Skeletal muscle satellite cell (primary cell): ENCODE results near the gene ADAP1.

ENCODE experiments used
- H3K27me3 ChIP-seq: 2 replicates; pipeline ENCODE4 v1.7.0; 2013; ENCODE audit warnings: low read length; ENCODE audit not compliant: control insufficient read depth, insufficient read depth
- H3K36me3 ChIP-seq: 2 replicates; pipeline ENCODE4 v1.7.0; 2013; ENCODE audit warnings: mild to moderate bottlenecking, control low read depth, low read length; ENCODE audit not compliant: insufficient read depth
- H3K4me1 ChIP-seq: 2 replicates; pipeline ENCODE4 v1.7.0; 2013; ENCODE audit warnings: low read length; ENCODE audit not compliant: control insufficient read depth, insufficient read depth
- H3K4me2 ChIP-seq: 2 replicates; pipeline ENCODE4 v1.7.0; 2013; ENCODE audit warnings: mild to moderate bottlenecking, low read length
- H3K4me3 ChIP-seq: 2 replicates; pipeline ENCODE4 v1.7.0; 2013; ENCODE audit warnings: low read length
- H3K9ac ChIP-seq: 2 replicates; pipeline ENCODE4 v1.7.0; 2013; ENCODE audit warnings: mild to moderate bottlenecking, low read depth, low read length, moderate library complexity
- H3K9me3 ChIP-seq: replicated peaks from 2 replicates; pipeline ENCODE4 v1.7.0; 2013; ENCODE audit warnings: mild to moderate bottlenecking, control low read depth, low read length

ADAP1 gene

DNA sequence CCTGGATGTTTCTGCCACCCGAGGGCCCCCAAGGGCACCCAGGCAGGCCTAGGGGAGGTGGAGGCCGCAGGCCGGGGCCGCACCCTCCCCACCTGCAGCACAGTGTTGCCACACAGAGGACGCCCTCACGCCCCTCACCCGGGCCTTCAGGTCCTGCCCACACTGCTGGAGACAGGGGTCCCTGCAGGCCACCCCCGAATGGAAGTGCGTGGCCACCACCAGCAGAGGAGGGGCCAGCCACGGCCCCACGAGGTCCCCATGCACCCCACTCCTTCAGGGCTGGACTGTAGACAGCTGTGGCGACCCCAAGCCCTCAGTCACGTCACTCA is 35.4 kb downstream of the ADAP1 start:
- H3K4me1 ChIP-seq = peaks cover 14% of the 10 kb centered on the region
- H3K36me3 ChIP-seq = no peaks in the 10 kb centered on the region
- peaks cover 6% of the 10 kb centered on the region for H3K27me3 ChIP-seq
- no peak overlapping the region for H3K4me2 ChIP-seq
- H3K4me3 ChIP-seq = no peak overlapping the region
- no peak overlapping the region for H3K9ac ChIP-seq
- H3K9me3 ChIP-seq = no peaks in the 10 kb centered on the region

DNA sequence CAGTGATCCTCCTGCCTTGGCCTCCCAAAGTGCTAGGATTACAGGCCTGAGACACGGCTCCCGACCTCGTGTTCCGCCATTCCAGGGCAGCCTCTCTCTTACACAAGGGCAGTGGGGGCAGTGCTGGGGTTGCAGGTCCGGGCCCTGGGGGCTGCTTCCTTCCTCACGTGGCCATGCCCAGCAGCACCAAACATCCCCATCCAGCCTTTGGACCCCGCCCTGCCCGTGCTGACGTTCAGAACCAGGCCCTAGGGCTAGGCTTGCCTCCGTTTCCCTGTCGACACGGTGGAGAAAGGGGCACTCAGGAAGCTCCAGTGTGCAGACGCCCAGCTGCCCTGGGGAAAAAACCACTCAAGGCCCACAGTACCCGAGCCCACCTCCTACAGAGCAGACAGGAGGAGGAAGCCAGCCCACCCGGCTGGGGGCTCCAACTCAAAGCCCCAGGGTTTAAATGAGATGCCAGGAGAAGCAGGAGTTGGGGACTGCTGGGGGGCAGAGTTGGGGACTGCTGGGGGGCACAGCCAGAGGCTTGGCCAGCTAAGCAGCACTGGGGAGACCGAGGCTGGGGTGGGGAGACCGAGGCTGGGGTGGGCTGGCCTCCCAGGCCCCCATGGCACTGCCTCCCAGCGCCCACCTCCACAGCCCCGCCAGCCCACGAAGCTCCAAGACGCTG is 35.9 kb downstream of the ADAP1 start:
- Histone ChIP-seq H3K4me1 (peaks cover 12% of the 10 kb centered on the region), H3K4me3 (no peak overlapping the region), H3K4me2 (no peak overlapping the region), H3K27me3 (peaks cover 6% of the 10 kb centered on the region), H3K36me3 (no peaks in the 10 kb centered on the region), H3K9ac (no peak overlapping the region), H3K9me3 (no peaks in the 10 kb centered on the region)

DNA sequence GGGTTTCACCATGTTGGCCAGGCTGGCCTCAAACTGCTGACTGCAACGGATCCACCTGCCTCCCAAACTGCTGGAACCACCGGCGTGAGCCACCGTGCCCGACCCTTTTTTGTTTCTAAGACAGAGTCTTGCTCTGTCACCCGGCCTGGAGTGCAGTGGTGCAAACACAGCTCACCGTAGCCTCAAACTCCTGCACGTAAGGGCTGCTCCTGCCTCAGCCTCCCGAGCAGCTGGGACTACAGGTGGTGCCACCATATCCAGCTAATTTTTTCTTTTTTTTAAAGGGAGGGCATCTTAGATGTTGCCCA is 36.4 kb downstream of the ADAP1 start:
- Histone ChIP-seq H3K9ac (no peak overlapping the region), H3K4me2 (no peak overlapping the region), H3K4me3 (no peak overlapping the region), H3K9me3 (no peaks in the 10 kb centered on the region), H3K27me3 (peaks cover 6% of the 10 kb centered on the region), H3K4me1 (peaks cover 7% of the 10 kb centered on the region), H3K36me3 (no peaks in the 10 kb centered on the region)

DNA sequence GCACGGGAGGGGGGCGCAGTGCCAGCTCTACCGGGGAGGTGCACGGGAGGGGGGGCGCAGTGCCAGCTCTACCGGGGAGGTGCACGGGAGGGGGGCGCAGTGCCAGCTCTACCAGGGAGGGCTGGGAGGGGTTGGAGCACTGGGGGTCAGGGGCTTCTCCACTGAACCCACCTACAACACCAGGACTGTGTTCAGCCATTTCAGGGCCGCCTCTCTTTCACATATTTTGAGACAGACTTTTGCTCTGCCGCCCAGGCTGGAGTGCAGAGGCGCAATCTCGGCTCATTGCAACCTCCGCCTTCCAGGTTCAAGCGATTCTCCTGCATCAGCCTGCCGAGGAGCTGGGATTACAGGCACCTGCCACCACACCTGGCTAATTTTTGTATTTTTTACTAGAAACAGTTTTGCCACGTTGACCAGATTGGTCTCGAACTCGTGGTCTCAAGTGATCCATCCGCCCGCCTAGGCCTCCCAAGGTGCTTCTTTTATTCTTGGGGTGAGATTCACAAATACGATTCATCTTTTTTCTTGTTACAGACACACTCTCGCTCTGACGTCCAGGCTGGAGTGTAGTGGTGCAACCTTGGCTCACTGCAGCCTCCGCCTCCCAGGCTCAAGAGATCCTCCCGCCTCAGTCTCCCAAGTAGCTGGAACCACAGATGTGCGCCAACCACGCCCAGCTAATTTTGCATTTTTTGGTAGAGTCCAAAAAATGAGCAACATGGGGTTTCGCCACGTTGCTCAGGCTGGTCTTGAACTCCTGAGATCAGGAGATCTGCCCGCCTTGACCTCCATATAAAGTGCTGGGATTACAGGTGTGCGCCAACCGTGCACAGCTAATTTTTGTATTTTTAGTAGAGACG is 37.0 kb downstream of the ADAP1 start:
- H3K4me2 ChIP-seq = no peak overlapping the region
- H3K27me3 ChIP-seq = peaks cover 6% of the 10 kb centered on the region
- H3K4me1 ChIP-seq = peaks cover 4% of the 10 kb centered on the region
- H3K9me3 ChIP-seq = no peaks in the 10 kb centered on the region
- H3K4me3 ChIP-seq = no peak overlapping the region
- no peaks in the 10 kb centered on the region for H3K36me3 ChIP-seq
- H3K9ac ChIP-seq = no peak overlapping the region

DNA sequence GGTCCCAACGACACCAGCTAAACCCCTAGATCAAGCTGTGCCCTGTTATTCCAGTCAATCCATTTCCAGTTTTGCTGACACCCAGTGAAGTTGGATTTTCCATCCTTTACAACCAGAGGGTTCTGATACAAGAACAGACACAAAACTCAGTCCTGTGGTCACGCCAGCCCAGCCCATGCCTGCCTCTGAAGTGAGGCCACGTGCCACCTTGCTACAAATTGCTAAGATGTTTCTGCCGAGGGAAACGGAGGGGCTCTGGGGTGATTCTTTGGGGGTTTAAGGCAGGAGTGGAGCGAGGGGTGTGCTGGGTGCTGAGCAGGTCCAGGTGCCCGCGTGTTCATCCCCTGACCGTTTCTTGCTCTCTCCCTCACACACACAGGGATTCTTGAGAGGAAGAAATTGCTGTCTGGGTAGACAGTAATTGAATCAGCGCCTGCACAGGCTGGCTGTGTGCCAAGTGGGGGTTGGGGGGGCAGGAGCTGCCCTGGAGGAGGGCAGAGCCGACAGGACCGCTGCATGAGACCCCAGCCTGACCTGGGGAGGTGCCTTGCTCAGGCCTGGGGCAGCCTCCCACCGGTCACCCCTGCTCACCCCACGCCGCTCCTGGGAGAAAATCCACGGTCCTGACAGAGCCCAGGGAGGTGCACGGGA is 38.1 kb downstream of the ADAP1 start:
- H3K4me1 ChIP-seq = peaks cover 4% of the 10 kb centered on the region
- H3K4me2 ChIP-seq = no peak overlapping the region
- H3K9ac ChIP-seq = no peak overlapping the region
- H3K36me3 ChIP-seq = no peaks in the 10 kb centered on the region
- H3K4me3 ChIP-seq = no peak overlapping the region
- H3K9me3 ChIP-seq = no peaks in the 10 kb centered on the region
- peaks cover 6% of the 10 kb centered on the region for H3K27me3 ChIP-seq

DNA sequence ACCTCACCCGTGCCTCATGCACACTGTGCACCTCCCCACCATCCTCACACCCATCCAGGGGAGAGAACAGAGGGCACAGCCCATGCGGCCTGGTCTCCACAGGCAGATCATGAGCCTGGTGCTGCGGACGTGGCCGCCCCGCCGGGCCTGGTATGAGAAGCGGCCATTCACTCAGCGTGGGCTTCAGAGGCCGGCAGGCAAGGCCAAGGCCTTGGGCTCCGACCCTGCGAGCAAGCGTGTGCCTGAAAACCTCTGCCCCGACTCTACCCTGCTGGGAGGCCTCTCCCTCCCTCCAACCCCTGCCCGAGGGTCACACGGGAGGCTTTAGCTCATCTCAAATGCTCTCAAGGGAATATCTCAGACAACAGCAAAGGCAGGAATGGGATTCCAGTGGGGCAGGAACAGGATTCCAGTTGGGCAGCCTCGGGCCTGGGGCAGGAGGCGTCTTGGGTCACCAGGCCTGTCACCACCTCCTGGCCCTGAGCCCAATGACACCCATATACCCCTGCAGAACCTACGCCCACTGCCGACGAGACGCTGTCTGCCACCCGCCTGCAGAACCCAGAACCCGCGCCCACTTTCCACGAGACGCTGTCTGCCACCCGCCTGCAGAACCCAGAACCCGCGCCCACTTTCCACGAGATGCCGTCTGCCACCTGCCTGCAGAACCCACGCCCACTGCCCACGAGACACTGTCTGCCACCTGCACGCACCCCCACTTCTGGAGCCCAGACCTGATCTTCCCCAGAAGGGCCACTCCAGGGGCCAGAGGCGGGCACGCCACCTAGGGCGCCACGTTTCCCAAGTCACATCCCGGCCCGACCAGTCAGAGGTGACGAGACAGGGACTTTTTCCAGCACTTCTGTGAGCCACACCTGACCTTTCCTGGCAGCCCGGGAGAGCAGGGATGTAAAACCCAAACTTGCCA is 38.9 kb downstream of the ADAP1 start:
- Histone ChIP-seq H3K9me3 (no peaks in the 10 kb centered on the region), H3K27me3 (peaks cover 6% of the 10 kb centered on the region), H3K9ac (no peak overlapping the region), H3K4me1 (peaks cover 4% of the 10 kb centered on the region), H3K4me3 (no peak overlapping the region), H3K36me3 (no peaks in the 10 kb centered on the region), H3K4me2 (no peak overlapping the region)

DNA sequence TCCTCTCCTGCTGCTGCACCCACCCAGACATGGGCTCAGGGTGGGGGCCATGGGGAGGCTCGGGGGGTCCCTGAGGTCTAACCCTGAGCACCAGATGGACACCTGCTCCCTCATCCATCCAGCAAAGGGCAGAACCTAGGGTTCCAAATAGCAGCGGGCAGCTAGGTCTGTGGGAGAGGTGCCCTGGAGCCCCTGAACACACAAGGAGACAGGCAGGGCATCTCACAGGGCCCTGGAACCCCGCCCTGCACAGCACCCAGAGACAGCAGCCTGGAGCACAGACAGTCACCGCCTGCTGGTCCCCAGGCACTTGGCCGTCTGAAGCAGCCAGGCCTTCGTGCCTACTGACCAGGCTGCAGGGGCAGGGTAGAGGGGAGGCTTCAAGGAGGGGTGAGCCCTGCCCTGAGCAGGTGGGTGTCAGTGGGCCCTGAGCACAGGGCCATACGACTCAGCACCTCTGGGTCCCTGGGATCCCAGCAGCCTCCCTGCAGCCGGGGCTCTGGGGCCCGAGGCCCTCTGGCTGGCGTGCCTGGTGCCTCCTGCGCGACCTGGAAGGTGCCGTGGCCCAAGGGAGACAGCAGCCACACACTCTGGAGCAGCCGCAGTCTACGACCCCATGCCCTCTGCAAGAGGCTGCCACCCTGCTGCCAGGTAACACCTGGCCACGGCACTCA is 39.8 kb downstream of the ADAP1 start:
- Histone ChIP-seq H3K27me3 (peaks cover 6% of the 10 kb centered on the region), H3K4me1 (peaks cover 4% of the 10 kb centered on the region), H3K36me3 (no peaks in the 10 kb centered on the region), H3K9ac (no peak overlapping the region), H3K4me2 (no peak overlapping the region), H3K9me3 (no peaks in the 10 kb centered on the region), H3K4me3 (no peak overlapping the region)

DNA sequence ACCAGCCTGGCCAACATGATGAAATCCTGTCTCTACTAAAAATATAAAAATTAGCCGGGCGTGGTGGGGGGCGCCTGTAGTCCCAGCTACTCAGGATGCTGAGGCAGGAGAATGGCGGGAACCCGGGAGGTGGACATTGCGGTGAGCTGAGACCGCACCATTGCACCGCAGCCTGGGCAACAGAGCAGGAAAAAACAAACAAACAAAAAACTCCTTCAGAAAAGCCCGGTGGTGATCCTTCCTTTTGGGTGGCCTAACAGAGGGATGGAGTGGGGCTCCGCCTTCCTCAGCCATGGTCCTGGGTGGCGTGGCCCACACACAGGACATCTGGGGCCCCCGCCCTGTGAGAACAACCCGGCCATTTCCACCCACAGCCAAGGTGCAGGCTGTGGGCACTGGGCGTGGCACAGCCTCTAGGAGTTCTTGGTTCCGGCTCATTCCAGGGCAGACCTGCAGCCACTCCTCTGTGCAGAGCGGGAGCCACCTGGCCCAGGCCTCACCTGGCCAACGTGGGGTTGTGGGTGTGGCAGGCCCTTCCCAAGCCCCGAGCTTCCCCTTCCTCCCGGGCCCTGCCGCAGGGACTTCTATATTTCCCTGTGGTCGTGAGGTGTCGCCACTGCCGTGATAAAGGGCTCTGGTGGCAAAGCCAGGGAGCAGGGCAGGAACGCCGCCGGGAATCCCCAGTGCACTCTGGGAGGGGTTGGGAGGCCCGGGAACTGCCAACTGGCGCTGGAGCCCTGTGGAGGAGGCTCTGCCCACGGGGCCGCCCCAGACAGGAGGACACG is 40.6 kb downstream of the ADAP1 start:
- no peak overlapping the region for H3K4me2 ChIP-seq
- no peaks in the 10 kb centered on the region for H3K36me3 ChIP-seq
- peaks cover 8% of the 10 kb centered on the region for H3K4me1 ChIP-seq
- no peak overlapping the region for H3K4me3 ChIP-seq
- H3K9ac ChIP-seq = no peak overlapping the region
- no peaks in the 10 kb centered on the region for H3K9me3 ChIP-seq
- peaks cover 6% of the 10 kb centered on the region for H3K27me3 ChIP-seq

DNA sequence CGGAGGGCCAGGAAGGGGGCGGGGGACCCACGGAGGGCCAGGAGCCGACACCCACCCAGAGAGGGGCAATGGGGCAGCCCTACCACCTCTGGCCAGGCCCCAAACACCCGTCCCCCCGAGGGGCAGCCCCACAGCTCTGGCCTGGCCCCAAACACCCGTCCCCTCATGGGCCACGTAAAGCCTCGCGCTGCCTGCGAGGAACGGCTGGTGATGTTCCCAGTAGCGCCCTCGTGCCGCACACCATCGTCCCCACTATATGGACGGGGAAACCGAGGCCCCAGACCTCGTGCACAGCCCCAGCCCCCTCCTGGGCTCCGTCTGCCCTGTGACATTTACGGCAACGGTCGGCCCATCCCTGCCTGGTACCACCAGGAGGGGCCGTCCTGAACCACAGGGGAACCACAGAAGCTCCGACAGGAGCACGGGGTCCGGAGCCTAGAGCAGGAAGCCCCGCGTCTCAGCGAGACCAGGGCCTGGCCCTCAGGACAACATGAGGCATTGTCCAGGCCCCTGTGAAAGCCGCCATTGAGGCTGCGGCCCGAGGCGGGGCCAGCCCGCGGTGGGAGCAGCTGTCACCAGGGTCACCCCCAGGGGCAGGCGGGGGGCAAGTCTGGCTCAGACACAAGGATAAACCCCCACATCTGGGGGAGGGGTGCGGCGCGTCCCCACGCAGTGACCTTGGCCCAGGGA is 42.5 kb downstream of the ADAP1 start:
- Histone ChIP-seq H3K36me3 (no peaks in the 10 kb centered on the region), H3K4me2 (no peak overlapping the region), H3K9me3 (no peaks in the 10 kb centered on the region), H3K9ac (no peak overlapping the region), H3K4me3 (no peak overlapping the region), H3K4me1 (peaks cover 13% of the 10 kb centered on the region), H3K27me3 (peaks cover 9% of the 10 kb centered on the region)

DNA sequence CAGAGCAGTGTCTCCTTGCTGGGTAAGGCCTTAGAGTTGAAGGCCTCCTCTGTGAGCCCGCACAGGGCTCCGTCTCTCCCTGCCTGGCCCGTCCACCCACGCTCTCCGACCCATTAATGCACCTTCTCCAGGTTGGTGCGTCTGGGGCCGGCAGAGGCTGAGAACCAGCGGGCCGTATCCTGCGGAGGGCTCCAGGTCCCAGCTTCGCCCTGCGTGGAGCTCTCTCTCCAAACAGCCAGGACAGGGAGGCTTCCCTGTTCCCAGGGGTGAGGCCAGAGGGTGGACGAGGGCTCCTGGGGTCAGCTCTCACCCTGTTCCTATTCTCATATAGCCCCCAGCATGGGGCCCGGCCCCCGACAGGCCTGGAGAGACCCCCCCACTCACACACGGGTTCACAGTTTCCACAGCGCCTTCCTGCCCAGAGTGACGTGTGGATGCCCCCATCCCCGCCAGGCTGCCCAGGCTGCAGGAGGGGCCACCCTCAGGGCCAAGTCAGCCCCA is 43.5 kb downstream of the ADAP1 start:
- peaks cover 6% of the 10 kb centered on the region for H3K27me3 ChIP-seq
- H3K36me3 ChIP-seq = no peaks in the 10 kb centered on the region
- no peak overlapping the region for H3K9ac ChIP-seq
- peaks cover 9% of the 10 kb centered on the region for H3K4me1 ChIP-seq
- H3K4me2 ChIP-seq = no peak overlapping the region
- no peaks in the 10 kb centered on the region for H3K9me3 ChIP-seq
- H3K4me3 ChIP-seq = no peak overlapping the region
